ENCODE data around the gene STK25. TPM values are rescaled to one million over a fixed set of nuclear protein-coding genes. Genes with fewer than 3 reads are reported as not detected.
A peak's percentile ranks its signal among the peaks of the same experiment; 100 is the strongest.

Gene STK25
- polyA plus RNA-seq, 3 donors, result 62.7 to 215 (median 69.5) TPM

DNA sequence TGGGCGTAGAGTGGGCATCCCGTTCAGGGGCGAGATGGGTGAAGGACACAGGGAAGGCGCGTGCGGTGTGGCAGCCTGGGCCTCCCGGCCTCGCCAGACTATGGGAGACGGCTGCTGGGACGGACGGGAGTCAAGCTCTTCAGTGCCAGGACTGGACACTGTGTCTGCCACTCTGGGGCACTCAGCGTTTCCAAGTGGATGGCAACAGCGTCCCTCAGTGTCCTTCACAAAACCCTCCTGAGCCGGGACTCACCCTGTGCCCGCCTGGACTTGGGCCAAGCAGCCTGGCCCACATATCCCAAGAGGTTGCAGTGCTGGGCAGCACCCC lies 33.9 kb upstream of the STK25 start:
- Histone ChIP-seq H3K4me2 (replicated peaks; ENCODE audit: extremely low read depth, low read length, poor library complexity, severe bottlenecking) (no peak overlapping the region), H2AFZ (ENCODE audit: insufficient read depth, low read depth, low read length, poor library complexity, severe bottlenecking) (no peak overlapping the region), H3K27ac (ENCODE audit: low read depth in 1 of 2, low read length in 2 of 2) (no peak overlapping the region), H3K9me3 (replicated peaks in 1 of 2; ENCODE audit: control insufficient read depth in 1 of 2, insufficient read depth in 1 of 2, low read length in 2 of 2) (peaks cover 0 to 7% of the 10 kb centered on the region in 2 donors), H3K4me3 (replicated peaks in 1 of 3; ENCODE audit: low read depth in 2 of 3, low read length in 3 of 3) (no peak overlapping the region), H3K79me2 (ENCODE audit: insufficient read depth, low read length) (no peaks in the 10 kb centered on the region), H3K27me3 (ENCODE audit: control insufficient read depth in 2 of 2, insufficient read depth in 2 of 2, low read length in 2 of 2) (peaks cover 7 to 54% of the 10 kb centered on the region in 2 donors), H4K20me1 (ENCODE audit: insufficient read depth, low read length) (no peaks in the 10 kb centered on the region), H3K9ac (ENCODE audit: insufficient read depth, low read length, poor library complexity, severe bottlenecking) (no peak overlapping the region), H3K4me1 (ENCODE audit: control insufficient read depth in 1 of 2, insufficient read depth in 2 of 2, low read length in 2 of 2) (peaks cover 6 to 12% of the 10 kb centered on the region in 2 donors), H3K36me3 (replicated peaks in 1 of 2; ENCODE audit: control insufficient read depth in 1 of 2, insufficient read depth in 2 of 2, low read length in 2 of 2) (no peaks in the 10 kb centered on the region)
- Mint-ChIP-seq H3K4me3 (peak overlapping the region in 1 of 2 donors; percentile 71), H3K9me3 (peaks cover 0 to 11% (median 5%) of the 10 kb centered on the region in 7 donors), H3K36me3 (peaks cover 2% of the 10 kb centered on the region in 2 donors), H3K4me1 (peaks cover 5% of the 10 kb centered on the region), H3K27ac (peak overlapping the region in 1 of 7 donors; percentile 31), H3K27me3 (ENCODE audit: low read depth in 3 of 3) (peaks cover 38 to 53% (median 40%) of the 10 kb centered on the region in 3 donors)
- intact Hi-C loops (cut with micrococcal nuclease), result no loop called here
- DNase-seq, result no peak
- TF ChIP-seq, protein P1, sequence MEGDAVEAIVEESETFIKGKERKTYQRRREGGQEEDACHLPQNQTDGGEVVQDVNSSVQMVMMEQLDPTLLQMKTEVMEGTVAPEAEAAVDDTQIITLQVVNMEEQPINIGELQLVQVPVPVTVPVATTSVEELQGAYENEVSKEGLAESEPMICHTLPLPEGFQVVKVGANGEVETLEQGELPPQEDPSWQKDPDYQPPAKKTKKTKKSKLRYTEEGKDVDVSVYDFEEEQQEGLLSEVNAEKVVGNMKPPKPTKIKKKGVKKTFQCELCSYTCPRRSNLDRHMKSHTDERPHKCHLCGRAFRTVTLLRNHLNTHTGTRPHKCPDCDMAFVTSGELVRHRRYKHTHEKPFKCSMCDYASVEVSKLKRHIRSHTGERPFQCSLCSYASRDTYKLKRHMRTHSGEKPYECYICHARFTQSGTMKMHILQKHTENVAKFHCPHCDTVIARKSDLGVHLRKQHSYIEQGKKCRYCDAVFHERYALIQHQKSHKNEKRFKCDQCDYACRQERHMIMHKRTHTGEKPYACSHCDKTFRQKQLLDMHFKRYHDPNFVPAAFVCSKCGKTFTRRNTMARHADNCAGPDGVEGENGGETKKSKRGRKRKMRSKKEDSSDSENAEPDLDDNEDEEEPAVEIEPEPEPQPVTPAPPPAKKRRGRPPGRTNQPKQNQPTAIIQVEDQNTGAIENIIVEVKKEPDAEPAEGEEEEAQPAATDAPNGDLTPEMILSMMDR (IDR thresholded peaks at IDR 0.05), result no peak
- 88% methylated on average over 13 of the region's 15 CpGs for WGBS (ENCODE audit: insufficient coverage)

DNA sequence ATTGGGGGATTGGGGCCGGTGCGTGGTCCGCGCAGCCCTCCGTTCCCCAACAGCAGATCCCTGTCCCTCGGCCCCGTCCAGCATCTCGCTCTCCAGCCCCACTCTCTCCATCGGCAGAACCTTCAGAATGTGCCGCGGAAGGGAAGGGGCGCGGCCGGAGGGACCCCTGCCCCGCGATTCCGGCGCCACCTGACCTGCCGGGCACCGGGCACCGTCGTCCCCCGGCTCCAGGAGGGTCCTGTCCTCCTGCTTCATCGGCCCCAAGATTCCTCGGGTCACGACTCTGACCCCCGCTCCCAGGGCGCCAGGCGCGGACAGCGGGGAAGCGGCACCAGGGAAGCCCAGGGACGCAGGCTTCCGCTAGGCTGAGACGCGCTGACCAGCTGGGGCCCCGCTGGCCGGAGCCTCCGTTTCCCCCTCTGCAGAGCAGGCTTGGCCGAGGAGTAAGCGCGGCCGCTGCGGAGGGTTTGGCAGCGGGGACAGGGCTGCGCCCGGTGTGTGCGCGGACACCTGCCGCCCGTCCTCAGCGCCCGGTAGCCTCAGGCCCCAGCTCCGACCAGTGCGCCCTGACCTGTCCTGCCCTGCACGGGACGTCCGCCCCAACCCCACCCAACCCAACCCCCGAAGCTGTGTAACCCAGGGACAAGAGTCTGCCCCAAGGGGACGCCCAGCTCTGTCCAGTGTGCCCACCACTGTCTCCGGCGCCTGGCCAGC lies 33.3 kb upstream of the STK25 start:
- Histone ChIP-seq H3K4me3 (replicated peaks in 1 of 3; ENCODE audit: low read depth in 2 of 3, low read length in 3 of 3) (peak overlapping the region in 1 of 3 experiments; percentile 69), H3K27ac (ENCODE audit: low read depth in 1 of 2, low read length in 2 of 2) (no peak overlapping the region)

More for the DNA sequence above, 33.3 kb upstream of the STK25 start:
- H2AFZ ChIP-seq (ENCODE audit: insufficient read depth, low read depth, low read length, poor library complexity, severe bottlenecking), result no peak overlapping the region
- Mint-ChIP-seq H3K4me3 (peak overlapping the region in 1 of 2 donors; percentile 71), H3K36me3 (peaks cover 2% of the 10 kb centered on the region in 2 donors), H3K9me3 (peaks cover 0 to 11% (median 5%) of the 10 kb centered on the region in 7 donors), H3K27me3 (ENCODE audit: low read depth in 3 of 3) (peaks cover 38 to 55% (median 40%) of the 10 kb centered on the region in 3 donors), H3K4me1 (peaks cover 5% of the 10 kb centered on the region), H3K27ac (no peak overlapping the region)
- no peaks in the 10 kb centered on the region for H3K79me2 ChIP-seq (ENCODE audit: insufficient read depth, low read length)
- no peaks in the 10 kb centered on the region for H4K20me1 ChIP-seq (ENCODE audit: insufficient read depth, low read length)
- 26% methylated on average over 54 of the region's 62 CpGs for WGBS (ENCODE audit: insufficient coverage)
- intact Hi-C loops (cut with micrococcal nuclease), result no loop called here
- H3K9me3 ChIP-seq (replicated peaks in 1 of 2; ENCODE audit: control insufficient read depth in 1 of 2, insufficient read depth in 1 of 2, low read length in 2 of 2), result peaks cover 0 to 7% of the 10 kb centered on the region in 2 donors
- TF ChIP-seq, protein P1 (IDR thresholded peaks at IDR 0.05), result no peak
- no peak for DNase-seq
- H3K4me2 ChIP-seq (replicated peaks; ENCODE audit: extremely low read depth, low read length, poor library complexity, severe bottlenecking), result peak overlapping the region; percentile 72
- peaks cover 3 to 49% of the 10 kb centered on the region in 2 donors for H3K27me3 ChIP-seq (ENCODE audit: control insufficient read depth in 2 of 2, insufficient read depth in 2 of 2, low read length in 2 of 2)
- H3K4me1 ChIP-seq (ENCODE audit: control insufficient read depth in 1 of 2, insufficient read depth in 2 of 2, low read length in 2 of 2), result peaks cover 6 to 12% of the 10 kb centered on the region in 2 donors
- no peaks in the 10 kb centered on the region for H3K36me3 ChIP-seq (replicated peaks in 1 of 2; ENCODE audit: control insufficient read depth in 1 of 2, insufficient read depth in 2 of 2, low read length in 2 of 2)
- no peak overlapping the region for H3K9ac ChIP-seq (ENCODE audit: insufficient read depth, low read length, poor library complexity, severe bottlenecking)

All from CD14-positive monocyte (primary cell).